ENCODE measurements around the gene SMTNL2.

Gene SMTNL2

GRCh38 chr17:4542003-4542725 is 42.2 kb upstream of the SMTNL2 start:
- H3K27me3 ChIP-seq (ENCODE audit: insufficient read depth, low read length): no peaks in the 10 kb centered on the region
- peaks cover 97% of the 10 kb centered on the region for H3K36me3 ChIP-seq (ENCODE audit: insufficient read depth, low read length)
- H3K27ac ChIP-seq (ENCODE audit: low read depth, low read length, poor library complexity, severe bottlenecking): no peak overlapping the region
- no peaks in the 10 kb centered on the region for H3K9me3 ChIP-seq (ENCODE audit: low read length)
- no peaks in the 10 kb centered on the region for H3K9me2 ChIP-seq (ENCODE audit: low read depth, low read length)
- H3K4me3 ChIP-seq (ENCODE audit: low read depth, low read length, poor library complexity, severe bottlenecking): no peak overlapping the region
- H3K9ac ChIP-seq (ENCODE audit: low read length): no peak overlapping the region
- no peak overlapping the region for H2AFZ ChIP-seq (ENCODE audit: low read length)
- no peaks in the 10 kb centered on the region for H3K4me1 ChIP-seq (ENCODE audit: insufficient read depth, low read length, severe bottlenecking)
- no peaks in the 10 kb centered on the region for H3F3A ChIP-seq (ENCODE audit: insufficient read depth, low read length)
- no peaks in the 10 kb centered on the region for H4K20me1 ChIP-seq (ENCODE audit: insufficient read depth, low read length)
- H3K79me2 ChIP-seq (ENCODE audit: insufficient read depth, low read length): no peaks in the 10 kb centered on the region
- no peak for TF ChIP-seq CTCF (IDR thresholded peaks at IDR 0.05; ENCODE audit: low read length)
- H3K4me2 ChIP-seq (ENCODE audit: low read length): no peak overlapping the region

- Histone ChIP-seq H3K36me3 (ENCODE audit: insufficient read depth, low read length) (peaks cover 98% of the 10 kb centered on the region), H3F3A (ENCODE audit: insufficient read depth, low read length) (no peaks in the 10 kb centered on the region), H4K20me1 (ENCODE audit: insufficient read depth, low read length) (no peaks in the 10 kb centered on the region), H3K4me1 (ENCODE audit: insufficient read depth, low read length, severe bottlenecking) (no peaks in the 10 kb centered on the region), H3K9ac (ENCODE audit: low read length) (no peak overlapping the region), H3K79me2 (ENCODE audit: insufficient read depth, low read length) (no peaks in the 10 kb centered on the region), H2AFZ (ENCODE audit: low read length) (no peak overlapping the region), H3K27ac (ENCODE audit: low read depth, low read length, poor library complexity, severe bottlenecking) (no peak overlapping the region), H3K4me3 (ENCODE audit: low read depth, low read length, poor library complexity, severe bottlenecking) (no peak overlapping the region), H3K27me3 (ENCODE audit: insufficient read depth, low read length) (no peaks in the 10 kb centered on the region), H3K9me2 (ENCODE audit: low read depth, low read length) (no peaks in the 10 kb centered on the region), H3K4me2 (ENCODE audit: low read length) (no peak overlapping the region), H3K9me3 (ENCODE audit: low read length) (no peaks in the 10 kb centered on the region)
- TF ChIP-seq EZH2 (IDR thresholded peaks at IDR 0.05; ENCODE audit: borderline replicate concordance, low read length) (no peak), CTCF (IDR thresholded peaks at IDR 0.05; ENCODE audit: low read length) (no peak)
Measured at GRCh38 chr17:4542726-4543191, 41.6 kb upstream of the SMTNL2 start.

- H3K36me3 ChIP-seq (ENCODE audit: insufficient read depth, low read length): peaks cover 98% of the 10 kb centered on the region
- H2AFZ ChIP-seq (ENCODE audit: low read length): no peak overlapping the region
- no peaks in the 10 kb centered on the region for H3K4me1 ChIP-seq (ENCODE audit: insufficient read depth, low read length, severe bottlenecking)
- no peak overlapping the region for H3K4me3 ChIP-seq (ENCODE audit: low read depth, low read length, poor library complexity, severe bottlenecking)
- H4K20me1 ChIP-seq (ENCODE audit: insufficient read depth, low read length): no peaks in the 10 kb centered on the region
- H3K27ac ChIP-seq (ENCODE audit: low read depth, low read length, poor library complexity, severe bottlenecking): no peak overlapping the region
- H3K9me3 ChIP-seq (ENCODE audit: low read length): no peaks in the 10 kb centered on the region
- H3K79me2 ChIP-seq (ENCODE audit: insufficient read depth, low read length): no peaks in the 10 kb centered on the region
- H3K9ac ChIP-seq (ENCODE audit: low read length): no peak overlapping the region
- H3F3A ChIP-seq (ENCODE audit: insufficient read depth, low read length): no peaks in the 10 kb centered on the region
- H3K4me2 ChIP-seq (ENCODE audit: low read length): no peak overlapping the region
- no peaks in the 10 kb centered on the region for H3K27me3 ChIP-seq (ENCODE audit: insufficient read depth, low read length)
- no peaks in the 10 kb centered on the region for H3K9me2 ChIP-seq (ENCODE audit: low read depth, low read length)
- TF ChIP-seq CTCF (IDR thresholded peaks at IDR 0.05; ENCODE audit: low read length) (no peak), EZH2 (IDR thresholded peaks at IDR 0.05; ENCODE audit: borderline replicate concordance, low read length) (no peak)
Measured at GRCh38 chr17:4543557-4544026, 40.7 kb upstream of the SMTNL2 start.

All from OCI-LY1 (cell line).